ENCODE results near the gene FHAD1. TPM values are rescaled to one million over a fixed set of nuclear protein-coding genes. Genes with fewer than 3 reads are reported as not detected.
A peak's percentile ranks its signal among the peaks of the same experiment; 100 is the strongest.

The FHAD1 gene
- total RNA-seq, 1 donor, result 0.72 TPM

DNA sequence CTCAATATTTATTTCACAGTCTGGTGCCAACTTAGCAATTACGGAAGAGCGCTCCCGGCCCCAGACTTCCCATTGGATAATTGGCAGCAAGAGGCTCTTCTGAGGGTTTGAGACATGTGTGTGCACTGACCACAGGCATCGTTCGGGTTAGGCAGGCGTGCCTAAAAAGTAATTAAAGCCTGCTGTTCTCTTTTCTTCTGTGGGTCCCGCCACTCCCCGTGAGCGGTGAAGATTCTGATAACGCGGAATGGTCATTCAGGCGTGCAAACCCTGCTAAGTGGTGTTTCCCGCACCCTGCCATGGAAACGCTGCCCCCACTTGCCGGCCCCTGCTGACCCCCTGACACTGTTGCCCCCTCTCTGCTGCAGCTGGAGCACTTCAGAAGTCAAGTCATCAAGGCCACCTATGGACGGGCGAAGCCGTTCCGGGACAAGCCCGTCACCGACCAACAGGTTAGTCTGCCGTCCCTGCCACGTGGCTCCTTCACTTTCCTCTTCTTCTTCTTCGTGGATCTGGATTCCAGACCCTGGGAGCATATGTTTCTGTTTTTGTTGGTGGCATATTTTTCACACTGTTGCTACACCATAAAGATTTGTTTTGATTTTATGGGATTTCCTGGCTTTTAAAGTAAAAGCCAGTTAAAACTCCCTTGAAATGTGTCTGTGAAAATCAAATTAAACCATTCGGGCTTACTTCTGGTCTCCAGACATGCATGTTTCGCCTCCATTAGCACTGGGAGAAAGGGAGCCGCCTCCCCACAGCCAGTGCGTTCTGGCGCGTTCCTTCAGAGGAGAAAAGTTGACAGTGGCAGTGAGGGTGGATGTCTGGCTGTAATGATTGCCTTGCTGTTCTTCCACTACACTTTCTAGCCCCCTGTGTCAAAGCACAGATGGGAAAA is 79.9 kb downstream of the FHAD1 start:
- Histone ChIP-seq H3K4me3 (ENCODE audit: insufficient read depth, low read length) (peak overlapping the region; percentile 13), H3K4me1 (ENCODE audit: insufficient read depth, low read length) (peaks cover 23% of the 10 kb centered on the region), H3K27ac (ENCODE audit: low read depth, low read length) (no peak overlapping the region), H3K79me2 (ENCODE audit: insufficient read depth, low read length) (no peaks in the 10 kb centered on the region), H2AFZ (ENCODE audit: low read length) (peak overlapping the region; percentile 37), H3K9me3 (ENCODE audit: low read depth, low read length) (no peaks in the 10 kb centered on the region), H3K27me3 (ENCODE audit: insufficient read depth, low read length) (no peaks in the 10 kb centered on the region), H3K4me2 (ENCODE audit: insufficient read depth, low read length) (peak overlapping the region; percentile 48), H4K20me1 (ENCODE audit: insufficient read depth, low read length) (no peaks in the 10 kb centered on the region), H3K36me3 (ENCODE audit: insufficient read depth, low read length) (no peaks in the 10 kb centered on the region)
- no peak for DNase-seq (ENCODE audit: insufficient read length, low spot score, missing footprints)
- no peak for TF ChIP-seq CTCF (IDR thresholded peaks at IDR 0.05; ENCODE audit: extremely low read depth, low read depth, low read length)

DNA sequence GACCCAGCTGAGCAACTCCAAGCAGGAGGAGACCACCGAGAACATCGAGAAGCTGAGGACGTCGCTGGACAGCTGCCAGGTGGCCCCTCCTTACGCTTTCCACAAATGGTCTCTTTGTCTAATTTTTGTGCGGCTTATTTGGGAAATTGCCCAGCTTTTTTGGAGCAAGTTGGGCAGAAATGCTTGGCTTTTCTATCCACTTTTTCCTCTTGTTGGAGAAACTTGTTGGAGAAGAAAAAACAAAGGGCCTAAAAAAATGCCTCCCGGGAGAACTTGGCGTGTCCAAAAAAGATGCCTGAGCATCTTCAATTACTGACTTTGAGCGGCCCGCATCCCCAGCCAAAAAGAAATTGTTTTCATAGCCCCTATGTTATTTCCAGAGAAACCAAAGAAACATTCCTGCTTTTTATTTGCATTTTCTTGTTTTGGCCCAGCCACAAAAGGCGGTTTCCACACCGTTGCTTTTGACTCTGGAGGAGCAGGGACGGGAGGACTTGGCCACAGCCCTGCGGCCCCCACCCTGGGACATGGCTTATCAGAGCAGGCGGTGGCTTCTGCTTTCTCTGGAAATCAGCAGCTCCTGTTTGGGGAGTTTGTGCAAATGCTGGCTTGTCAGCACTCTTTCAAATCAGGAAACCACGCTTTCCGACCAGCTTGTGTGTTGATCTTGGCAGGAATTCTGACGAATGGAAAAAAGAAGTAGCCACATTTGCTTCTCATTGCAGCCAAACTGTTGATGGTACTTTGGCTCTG is 81.5 kb downstream of the FHAD1 start:
- peak; percentile 88 for DNase-seq (ENCODE audit: insufficient read length, low spot score, missing footprints)
- Histone ChIP-seq H3K4me1 (ENCODE audit: insufficient read depth, low read length) (peaks cover 20% of the 10 kb centered on the region), H3K27me3 (ENCODE audit: insufficient read depth, low read length) (no peaks in the 10 kb centered on the region), H3K79me2 (ENCODE audit: insufficient read depth, low read length) (no peaks in the 10 kb centered on the region), H3K4me2 (ENCODE audit: insufficient read depth, low read length) (peak overlapping the region; percentile 73), H3K36me3 (ENCODE audit: insufficient read depth, low read length) (no peaks in the 10 kb centered on the region), H3K27ac (ENCODE audit: low read depth, low read length) (peak overlapping the region; percentile 56), H3K4me3 (ENCODE audit: insufficient read depth, low read length) (peak overlapping the region; percentile 42), H4K20me1 (ENCODE audit: insufficient read depth, low read length) (no peaks in the 10 kb centered on the region), H3K9me3 (ENCODE audit: low read depth, low read length) (no peaks in the 10 kb centered on the region), H2AFZ (ENCODE audit: low read length) (peak overlapping the region; percentile 52)
- TF ChIP-seq CTCF (IDR thresholded peaks at IDR 0.05; ENCODE audit: extremely low read depth, low read depth, low read length), result no peak

DNA sequence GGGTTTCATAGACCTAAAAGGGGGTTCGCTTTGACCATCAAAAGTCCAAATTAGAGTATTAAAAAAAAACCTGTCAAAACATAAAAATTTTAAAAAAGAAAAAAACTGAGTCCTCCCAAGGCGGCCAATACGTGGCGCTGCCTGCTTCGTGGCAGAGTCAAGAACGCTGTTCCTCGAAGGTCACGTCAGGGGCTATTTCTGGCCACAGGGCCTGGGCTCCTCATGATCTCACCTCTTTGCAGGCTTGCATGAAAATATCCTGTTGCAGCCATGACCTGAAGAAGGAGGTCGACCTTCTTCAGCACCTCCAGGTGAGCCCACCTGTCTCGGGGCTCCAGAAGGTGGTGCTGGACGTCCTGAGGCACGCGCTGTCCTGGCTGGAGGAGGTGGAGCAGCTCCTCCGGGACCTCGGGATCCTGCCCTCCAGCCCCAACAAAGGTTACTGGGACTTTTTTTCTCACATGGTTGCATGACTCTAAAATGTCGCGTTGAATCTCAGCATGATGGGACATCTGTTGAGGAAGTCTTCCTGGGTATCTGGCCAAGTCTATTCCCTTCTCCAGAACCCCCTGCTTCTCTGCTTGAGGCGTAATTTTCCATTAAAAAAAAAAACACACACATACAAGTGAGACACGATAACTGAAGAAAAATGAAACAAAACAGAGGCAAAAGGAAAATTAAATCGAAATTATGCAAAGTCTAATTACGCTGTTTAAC is 82.2 kb downstream of the FHAD1 start:
- Histone ChIP-seq H3K36me3 (ENCODE audit: insufficient read depth, low read length) (no peaks in the 10 kb centered on the region), H2AFZ (ENCODE audit: low read length) (no peak overlapping the region), H3K9me3 (ENCODE audit: low read depth, low read length) (no peaks in the 10 kb centered on the region), H4K20me1 (ENCODE audit: insufficient read depth, low read length) (no peaks in the 10 kb centered on the region), H3K4me1 (ENCODE audit: insufficient read depth, low read length) (peaks cover 20% of the 10 kb centered on the region), H3K4me2 (ENCODE audit: insufficient read depth, low read length) (peak overlapping the region; percentile 73), H3K79me2 (ENCODE audit: insufficient read depth, low read length) (no peaks in the 10 kb centered on the region), H3K27me3 (ENCODE audit: insufficient read depth, low read length) (no peaks in the 10 kb centered on the region), H3K4me3 (ENCODE audit: insufficient read depth, low read length) (peak overlapping the region; percentile 42), H3K27ac (ENCODE audit: low read depth, low read length) (peak overlapping the region; percentile 56)
- DNase-seq (ENCODE audit: insufficient read length, low spot score, missing footprints), result peak; percentile 92
- TF ChIP-seq CTCF (IDR thresholded peaks at IDR 0.05; ENCODE audit: extremely low read depth, low read depth, low read length), result peak; percentile 70

Measured in osteoblast (primary cell).